IgD-negative memory B cell (primary cell): ENCODE results near the gene RBMS2. TPM values are rescaled to one million over a fixed set of nuclear protein-coding genes. Genes with fewer than 3 reads are reported as not detected.
"Not testable (repeated sequence)": the region's sequence is repeated elsewhere in the genome, so short reads cannot be mapped to it uniquely, and the experiment has no call there.

Source experiments
- H3K27ac Mint-ChIP-seq, 3 donors: one replicate each; pipeline ENCODE4 v1.8.0; 2020 to 2022; ENCODE audit warnings: mild to moderate bottlenecking in 3 of 3, mixed read lengths in 3 of 3, moderate library complexity in 1 of 3
- H3K27me3 Mint-ChIP-seq: one replicate; pipeline ENCODE4 v1.8.0; 2021; ENCODE audit warnings: mixed read lengths
- H3K36me3 Mint-ChIP-seq: one replicate; pipeline ENCODE4 v1.8.0; 2020; ENCODE audit warnings: mild to moderate bottlenecking, mixed read lengths
- H3K4me1 Mint-ChIP-seq, 3 donors: one replicate each; pipeline ENCODE4 v1.8.0; 2020 to 2022; ENCODE audit warnings: mixed read lengths in 3 of 3, mild to moderate bottlenecking in 1 of 3
- H3K4me3 Mint-ChIP-seq, 4 donors: one replicate each; pipeline ENCODE4 v1.8.0; 2020 to 2022; ENCODE audit warnings: mild to moderate bottlenecking in 4 of 4, mixed read lengths in 4 of 4, moderate library complexity in 3 of 4
- H3K9me3 Mint-ChIP-seq, 3 donors: one replicate each; pipeline ENCODE4 v1.8.0; 2020 to 2021; ENCODE audit warnings: mixed read lengths in 3 of 3, mild to moderate bottlenecking in 1 of 3
- polyA plus RNA-seq: library from polyadenylated mRNA; unstranded; fragments of 300-500 nt; fragmentation: Illumina TruSeq; gene quantifications from one replicate; pipeline ENCODE4 v1.2.3, GENCODE V29; 2021

The RBMS2 gene
- polyA plus RNA-seq, 1 donor from 2014 or later = 0.28 TPM

GRCh38 chr12:56496704-56497103 is 24.9 kb upstream of the RBMS2 start:
- H3K4me3 Mint-ChIP-seq = peak overlapping the region in 2 of 4 donors; percentile 50 to 76
- H3K27me3 Mint-ChIP-seq, H3K4me1 Mint-ChIP-seq, H3K9me3 Mint-ChIP-seq, H3K27ac Mint-ChIP-seq, H3K36me3 Mint-ChIP-seq: not testable (repeated sequence)

- H3K36me3 Mint-ChIP-seq, H3K27ac Mint-ChIP-seq, H3K27me3 Mint-ChIP-seq, H3K4me3 Mint-ChIP-seq, H3K4me1 Mint-ChIP-seq, H3K9me3 Mint-ChIP-seq: not testable (repeated sequence)
Observed at GRCh38 chr12:56498126-56498902, 23.3 kb upstream of the RBMS2 start.

GRCh38 chr12:56499452-56499851 is 22.2 kb upstream of the RBMS2 start:
- not testable (repeated sequence) for H3K27ac Mint-ChIP-seq, H3K4me1 Mint-ChIP-seq, H3K4me3 Mint-ChIP-seq

DNA sequence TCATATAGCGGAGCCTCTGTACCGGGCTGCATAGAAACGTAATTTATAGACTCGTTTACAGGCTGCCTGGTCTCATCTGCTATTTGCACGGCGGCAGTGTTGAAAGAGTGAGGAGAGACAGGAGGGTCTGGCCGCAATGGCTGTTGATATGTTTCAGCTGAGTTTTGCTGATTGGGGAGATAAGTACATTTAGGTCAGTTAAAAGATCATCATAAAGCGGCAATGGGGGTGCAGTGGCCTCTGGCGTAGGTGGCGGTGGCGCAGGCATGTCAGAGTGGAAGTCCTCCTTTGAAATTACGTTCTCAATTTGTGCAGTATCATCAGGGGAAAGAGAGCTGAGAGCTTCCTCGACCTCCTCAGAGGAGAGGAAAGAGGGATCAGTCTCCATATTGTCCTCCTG is 21.7 kb upstream of the RBMS2 start:
- not testable (repeated sequence) for H3K9me3 Mint-ChIP-seq, H3K36me3 Mint-ChIP-seq, H3K27me3 Mint-ChIP-seq, H3K27ac Mint-ChIP-seq, H3K4me3 Mint-ChIP-seq, H3K4me1 Mint-ChIP-seq

More at GRCh38 chr12:56499452-56499851, 22.2 kb upstream of the RBMS2 start:
- not testable (repeated sequence) for H3K27me3 Mint-ChIP-seq, H3K9me3 Mint-ChIP-seq, H3K36me3 Mint-ChIP-seq

DNA sequence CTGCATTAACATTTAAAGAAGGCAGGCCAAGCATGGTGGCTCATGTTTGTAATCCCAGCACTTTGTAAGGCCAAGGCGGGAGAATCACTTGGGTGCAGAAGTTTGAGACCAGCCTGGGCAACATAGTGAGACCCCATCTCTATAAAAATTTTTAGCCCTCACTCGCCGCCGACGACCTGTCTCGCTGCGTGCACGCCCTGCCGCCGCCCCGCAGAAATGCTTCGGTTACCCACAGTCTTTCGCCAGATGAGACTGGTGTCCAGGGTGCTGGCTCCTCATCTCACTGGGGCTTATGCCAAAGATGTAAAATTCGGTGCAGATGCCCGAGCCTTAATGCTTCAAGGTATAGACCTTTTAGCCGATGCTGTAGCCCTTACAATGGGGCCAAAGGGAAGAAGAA is 10.8 kb upstream of the RBMS2 start:
- Mint-ChIP-seq H3K27me3 (no peaks in the 10 kb centered on the region), H3K4me3 (no peak overlapping the region), H3K4me1 (peaks cover 0 to 6% (median 4%) of the 10 kb centered on the region in 3 donors), H3K36me3 (no peaks in the 10 kb centered on the region), H3K27ac (no peak overlapping the region), H3K9me3 (no peaks in the 10 kb centered on the region)

DNA sequence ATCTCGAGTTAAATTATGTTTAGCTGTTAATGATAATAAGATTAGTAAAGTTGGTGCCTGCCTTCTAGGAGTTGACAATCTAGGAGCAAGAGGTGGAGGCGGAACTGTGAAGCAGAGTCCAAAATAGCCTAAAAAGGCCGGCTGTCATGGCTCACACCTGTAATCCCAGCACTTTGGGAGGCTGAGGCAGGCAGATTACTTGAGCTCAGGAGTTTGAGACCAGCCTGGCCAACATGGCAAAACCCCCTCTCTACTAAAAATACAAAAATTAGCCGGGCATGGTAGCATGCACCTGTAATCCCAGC is 7.7 kb upstream of the RBMS2 start:
- H3K27ac Mint-ChIP-seq = peak overlapping the region in 1 of 3 donors; percentile 10
- H3K9me3 Mint-ChIP-seq, H3K4me1 Mint-ChIP-seq: not testable (repeated sequence)

DNA sequence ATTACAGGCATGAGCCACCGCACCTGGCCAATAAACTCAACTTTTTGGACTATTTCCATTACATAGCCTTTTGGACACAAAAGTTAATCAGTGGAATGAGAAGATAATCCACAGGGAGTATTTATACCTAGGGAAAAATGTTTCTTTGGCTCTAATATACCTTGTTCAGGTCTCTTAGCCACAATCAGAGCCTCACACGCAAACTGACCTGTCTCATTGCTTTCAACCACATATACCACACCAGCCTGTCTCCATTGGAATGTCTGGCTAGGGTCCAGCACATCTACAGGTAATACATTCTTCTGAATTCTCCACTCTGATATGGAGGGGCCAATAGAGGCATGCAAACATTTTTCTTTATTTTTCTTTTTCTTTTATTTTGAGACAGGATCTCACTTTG is 3.8 kb upstream of the RBMS2 start:
- peaks cover 17% of the 10 kb centered on the region for H3K27me3 Mint-ChIP-seq
- H3K4me1 Mint-ChIP-seq = peaks cover 8 to 18% (median 17%) of the 10 kb centered on the region in 3 donors
- no peaks in the 10 kb centered on the region for H3K9me3 Mint-ChIP-seq
- H3K4me3 Mint-ChIP-seq = no peak overlapping the region
- H3K27ac Mint-ChIP-seq = no peak overlapping the region
- H3K36me3 Mint-ChIP-seq = peaks cover 2% of the 10 kb centered on the region

More for the DNA sequence above, 7.7 kb upstream of the RBMS2 start:
- H3K27me3 Mint-ChIP-seq, H3K4me3 Mint-ChIP-seq, H3K36me3 Mint-ChIP-seq: not testable (repeated sequence)

DNA sequence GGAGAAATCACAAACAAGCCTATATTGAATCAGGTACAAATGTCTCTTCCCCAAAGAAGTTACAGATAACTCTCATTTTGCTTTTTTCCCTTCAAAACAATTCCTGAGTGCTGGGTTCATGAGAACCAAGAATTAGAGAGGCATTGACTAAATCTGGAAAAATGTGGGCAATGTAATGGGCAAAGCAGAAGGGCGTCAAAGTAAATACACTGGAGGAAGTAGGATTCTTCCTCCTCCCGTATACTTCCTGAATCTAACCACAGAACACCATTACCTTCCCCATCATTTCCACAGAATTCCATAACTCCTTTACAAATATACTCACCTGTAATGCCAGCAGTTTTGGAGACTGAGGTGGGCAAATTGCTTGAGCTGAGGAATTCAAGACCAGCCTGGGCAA is 3.0 kb upstream of the RBMS2 start:
- H3K27me3 Mint-ChIP-seq = peaks cover 17% of the 10 kb centered on the region
- peaks cover 2% of the 10 kb centered on the region for H3K36me3 Mint-ChIP-seq
- no peaks in the 10 kb centered on the region for H3K9me3 Mint-ChIP-seq
- peaks cover 8 to 19% (median 16%) of the 10 kb centered on the region in 3 donors for H3K4me1 Mint-ChIP-seq
- no peak overlapping the region for H3K4me3 Mint-ChIP-seq
- H3K27ac Mint-ChIP-seq = no peak overlapping the region

DNA sequence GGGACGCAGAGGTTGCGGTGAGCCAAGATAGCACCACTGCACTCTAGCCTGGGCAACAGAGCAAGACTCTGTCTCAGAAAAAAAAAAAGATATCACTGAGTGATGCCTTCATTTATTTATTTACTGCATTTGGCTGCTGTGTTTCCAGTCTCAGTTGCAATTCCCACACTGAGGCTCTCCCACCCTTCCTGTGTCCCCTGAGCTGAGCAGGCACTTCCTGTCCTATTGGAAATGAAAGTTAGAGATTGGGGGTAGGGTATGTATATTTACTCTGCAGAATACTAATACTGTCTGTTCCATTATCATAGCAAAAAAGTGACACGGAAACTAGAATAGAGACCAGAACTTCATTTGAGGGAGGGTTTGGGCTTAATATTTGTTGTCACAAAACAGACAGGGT is 1.6 kb upstream of the RBMS2 start:
- Mint-ChIP-seq H3K27ac (no peak overlapping the region), H3K4me1 (peaks cover 8 to 15% (median 12%) of the 10 kb centered on the region in 3 donors), H3K4me3 (no peak overlapping the region), H3K9me3 (no peaks in the 10 kb centered on the region), H3K36me3 (peaks cover 2% of the 10 kb centered on the region), H3K27me3 (peaks cover 17% of the 10 kb centered on the region)

DNA sequence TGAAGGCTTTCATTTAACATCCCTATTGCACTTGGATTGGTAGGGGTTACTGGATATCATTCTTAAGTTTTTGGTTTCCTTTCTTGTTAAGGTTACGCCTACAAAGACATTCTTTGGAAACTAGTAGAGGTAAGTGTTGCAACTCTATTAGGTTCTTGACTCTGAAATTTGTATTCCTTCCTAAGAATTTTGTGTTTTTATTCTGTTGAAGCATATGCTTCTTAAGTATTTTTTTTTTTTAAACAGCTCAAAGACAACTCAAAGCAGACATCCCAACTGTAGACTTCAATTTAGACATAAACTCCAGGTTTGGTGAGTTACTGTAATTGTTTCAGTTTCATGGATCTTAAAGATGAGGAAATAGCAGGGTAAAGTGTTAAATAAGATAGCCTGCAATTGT is 1.1 kb upstream of the RBMS2 start:
- no peak overlapping the region for H3K4me3 Mint-ChIP-seq

GRCh38 chr12:56521209-56521589 is 421 bp upstream of the RBMS2 start:
- H3K9me3 Mint-ChIP-seq = no peaks in the 10 kb centered on the region
- H3K4me1 Mint-ChIP-seq = peaks cover 8 to 15% (median 12%) of the 10 kb centered on the region in 3 donors
- peaks cover 2% of the 10 kb centered on the region for H3K36me3 Mint-ChIP-seq
- H3K4me3 Mint-ChIP-seq = peak overlapping the region in 3 of 4 donors; percentile 71 to 92 (median 91)
- H3K27ac Mint-ChIP-seq = peak overlapping the region in 1 of 3 donors; percentile 60
- H3K27me3 Mint-ChIP-seq = peaks cover 17% of the 10 kb centered on the region

More for the DNA sequence above, 1.1 kb upstream of the RBMS2 start:
- H3K27me3 Mint-ChIP-seq = peaks cover 17% of the 10 kb centered on the region
- H3K9me3 Mint-ChIP-seq = no peaks in the 10 kb centered on the region
- peaks cover 8 to 15% (median 12%) of the 10 kb centered on the region in 3 donors for H3K4me1 Mint-ChIP-seq
- peak overlapping the region in 1 of 3 donors; percentile 60 for H3K27ac Mint-ChIP-seq
- H3K36me3 Mint-ChIP-seq = peaks cover 2% of the 10 kb centered on the region

GRCh38 chr12:56522411-56523193 is 982 bp downstream of the RBMS2 start:
- H3K27me3 Mint-ChIP-seq = peaks cover 16% of the 10 kb centered on the region
- H3K4me1 Mint-ChIP-seq = peaks cover 8 to 15% (median 12%) of the 10 kb centered on the region in 3 donors
- H3K36me3 Mint-ChIP-seq = peaks cover 2% of the 10 kb centered on the region
- peak overlapping the region; percentile 5 to 92 (median 59) for H3K4me3 Mint-ChIP-seq
- H3K9me3 Mint-ChIP-seq = no peaks in the 10 kb centered on the region
- H3K27ac Mint-ChIP-seq = peak overlapping the region in 1 of 3 donors; percentile 10

DNA sequence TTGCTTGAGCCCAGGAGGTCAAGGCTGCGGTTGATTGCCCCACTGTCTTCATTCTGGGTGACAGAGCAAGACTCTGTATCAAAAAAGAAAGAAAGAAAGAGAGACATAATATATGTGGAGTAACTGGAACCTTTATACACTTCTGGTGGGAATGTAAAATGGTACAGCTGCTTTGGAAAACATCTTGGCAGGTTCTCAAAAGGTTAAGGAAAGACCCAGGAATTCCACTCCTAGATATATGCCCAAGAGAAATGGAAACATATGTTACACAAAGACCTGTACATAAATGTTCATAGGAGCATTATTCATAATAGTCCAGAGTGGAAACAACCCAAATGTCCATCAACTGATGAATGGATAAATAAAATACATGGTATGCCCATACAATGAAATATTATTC is 7.2 kb downstream of the RBMS2 start:
- Mint-ChIP-seq H3K4me3 (no peak overlapping the region), H3K36me3 (no peaks in the 10 kb centered on the region), H3K27ac (no peak overlapping the region), H3K27me3 (no peaks in the 10 kb centered on the region), H3K4me1 (no peaks in the 10 kb centered on the region), H3K9me3 (no peaks in the 10 kb centered on the region)

DNA sequence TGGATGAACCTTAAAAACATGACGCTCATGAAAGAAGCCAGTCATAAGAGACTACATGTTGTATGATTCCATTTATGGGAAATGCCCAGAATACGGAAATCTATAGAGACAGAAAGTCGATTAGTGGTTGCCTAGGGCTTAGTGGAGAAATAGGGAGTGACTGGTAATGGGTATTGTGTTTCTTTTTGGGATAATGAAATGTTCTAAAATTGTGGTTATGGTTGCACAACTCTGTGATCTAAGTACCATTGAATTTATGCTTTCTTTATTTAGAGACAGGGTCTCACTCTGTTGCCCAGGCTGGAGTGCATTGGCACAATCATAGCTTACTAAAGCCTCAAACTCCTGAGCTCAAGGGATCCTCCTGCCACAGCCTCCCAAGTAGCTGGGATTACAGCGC is 8.0 kb downstream of the RBMS2 start:
- Mint-ChIP-seq H3K27ac (no peak overlapping the region), H3K36me3 (no peaks in the 10 kb centered on the region), H3K27me3 (no peaks in the 10 kb centered on the region), H3K4me3 (no peak overlapping the region), H3K4me1 (no peaks in the 10 kb centered on the region), H3K9me3 (no peaks in the 10 kb centered on the region)

DNA sequence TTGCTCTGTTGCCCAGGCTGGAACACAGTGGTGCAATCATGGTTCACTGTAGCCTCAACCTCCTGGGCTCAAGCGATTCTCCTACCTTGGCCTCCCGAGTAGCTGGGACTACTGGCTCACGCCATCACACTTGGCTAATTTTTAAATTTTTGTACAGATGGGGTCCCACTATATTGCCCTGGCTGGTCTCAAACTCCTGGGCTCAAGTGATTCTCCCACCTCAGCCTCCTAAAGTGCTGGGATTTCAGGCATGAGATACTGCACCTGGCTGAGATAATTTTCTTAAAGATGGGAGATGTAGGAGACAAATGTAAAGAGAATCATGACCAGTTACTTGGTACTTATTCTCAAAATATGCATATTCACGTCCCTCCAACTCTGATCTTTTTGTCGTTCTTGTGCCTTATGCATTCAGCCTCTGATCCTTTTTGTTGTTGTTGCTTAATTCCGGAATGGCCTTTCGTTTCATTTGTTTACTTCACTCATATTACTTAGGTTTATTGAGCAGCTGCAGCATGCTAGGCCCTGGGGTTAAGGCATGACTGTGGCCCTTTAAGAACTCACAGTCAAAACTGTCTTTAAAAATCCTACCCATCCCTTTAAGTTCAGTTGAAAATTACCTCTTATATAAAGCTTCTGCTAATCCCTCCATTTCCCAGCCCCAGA is 8.9 kb downstream of the RBMS2 start:
- H3K27ac Mint-ChIP-seq = no peak overlapping the region
- no peaks in the 10 kb centered on the region for H3K9me3 Mint-ChIP-seq
- H3K36me3 Mint-ChIP-seq = no peaks in the 10 kb centered on the region
- H3K4me1 Mint-ChIP-seq = no peaks in the 10 kb centered on the region
- H3K4me3 Mint-ChIP-seq = no peak overlapping the region
- peaks cover 4% of the 10 kb centered on the region for H3K27me3 Mint-ChIP-seq
